ENCODE measurements around the gene ATG13. TPM values are rescaled to one million over a fixed set of nuclear protein-coding genes. Genes with fewer than 3 reads are reported as not detected.

The ATG13 gene
- total and polyA plus RNA-seq, 2 of the 4 experiments (the other 2 are of a cell fraction): 43.0 to 49.7 TPM

- no peak overlapping the region for H3K4me3 ChIP-seq (ENCODE audit: insufficient read depth, low read depth, low read length)
- DNase-seq: no peak
- no peaks in the 10 kb centered on the region for H3K9me3 ChIP-seq (ENCODE audit: control insufficient read depth, insufficient read depth, low read length)
- H3K9me1 ChIP-seq (ENCODE audit: insufficient read depth, low read length): 0 out of 2 replicates have a peak, but pooled peaks cover 3% of the 10 kb centered on the region
- intact Hi-C loops (cut with micrococcal nuclease): no loop called here
- dilution Hi-C loops (cut with HindIII; ENCODE audit: low sequenced_read_pairs, unreplicated experiment): no loop called here
- ChIA-PET POLR2A (ENCODE audit: unreplicated experiment) (interaction anchor here (0.6 kb wide), 1 partner anchor 52 kb away, joined by 3 read pairs; no protein-coding TSS in a partner anchor), CTCF (interaction anchor here (0.6 kb wide), 1 partner anchor 108 kb away, joined by 6 read pairs; no protein-coding TSS in a partner anchor)
- no peak overlapping the region for H3K56ac ChIP-seq (ENCODE audit: extremely low read depth, insufficient read depth, low read length)
- no peak overlapping the region for H3K4ac ChIP-seq (ENCODE audit: low read depth, low read length)
- 100% methylated on average over 1 of the region's 1 CpG; no CpG with 5 or more reads in 1 of the 2 experiments for WGBS, 2 experiments (ENCODE audit: extremely low coverage in 2 of 2, insufficient read length in 1 of 2)
- H2AFZ ChIP-seq (replicated peaks; ENCODE audit: low read length, poor library complexity): no peak overlapping the region
- no peak overlapping the region for H3K18ac ChIP-seq (ENCODE audit: low read depth, low read length)
- no peak overlapping the region for H2BK15ac ChIP-seq (ENCODE audit: low read depth, low read length)
- H2AK9ac ChIP-seq (replicated peaks; ENCODE audit: low read depth, low read length, poor library complexity): no peak overlapping the region
- ATAC-seq (ENCODE audit: low read depth): no peak
- TF ChIP-seq, protein P1, sequence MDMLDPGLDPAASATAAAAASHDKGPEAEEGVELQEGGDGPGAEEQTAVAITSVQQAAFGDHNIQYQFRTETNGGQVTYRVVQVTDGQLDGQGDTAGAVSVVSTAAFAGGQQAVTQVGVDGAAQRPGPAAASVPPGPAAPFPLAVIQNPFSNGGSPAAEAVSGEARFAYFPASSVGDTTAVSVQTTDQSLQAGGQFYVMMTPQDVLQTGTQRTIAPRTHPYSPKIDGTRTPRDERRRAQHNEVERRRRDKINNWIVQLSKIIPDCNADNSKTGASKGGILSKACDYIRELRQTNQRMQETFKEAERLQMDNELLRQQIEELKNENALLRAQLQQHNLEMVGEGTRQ (IDR thresholded peaks at IDR 0.05; ENCODE audit: low read depth, low read length): no peak
- TF ChIP-seq, protein P2, sequence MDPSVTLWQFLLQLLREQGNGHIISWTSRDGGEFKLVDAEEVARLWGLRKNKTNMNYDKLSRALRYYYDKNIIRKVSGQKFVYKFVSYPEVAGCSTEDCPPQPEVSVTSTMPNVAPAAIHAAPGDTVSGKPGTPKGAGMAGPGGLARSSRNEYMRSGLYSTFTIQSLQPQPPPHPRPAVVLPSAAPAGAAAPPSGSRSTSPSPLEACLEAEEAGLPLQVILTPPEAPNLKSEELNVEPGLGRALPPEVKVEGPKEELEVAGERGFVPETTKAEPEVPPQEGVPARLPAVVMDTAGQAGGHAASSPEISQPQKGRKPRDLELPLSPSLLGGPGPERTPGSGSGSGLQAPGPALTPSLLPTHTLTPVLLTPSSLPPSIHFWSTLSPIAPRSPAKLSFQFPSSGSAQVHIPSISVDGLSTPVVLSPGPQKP (IDR thresholded peaks at IDR 0.05; ENCODE audit: borderline replicate concordance, low read depth, low read length): no peak
- TF ChIP-seq NFE2L2 (IDR thresholded peaks at IDR 0.05; ENCODE audit: low read depth, low read length) (no peak), CHD1 (IDR thresholded peaks at IDR 0.05; ENCODE audit: low read depth, low read length) (no peak), RFX5 (IDR thresholded peaks at IDR 0.05; ENCODE audit: low read depth, low read length) (no peak), POLR2A (IDR thresholded peaks at IDR 0.05; ENCODE audit: low read depth, low read length) (no peak), MAFK (IDR thresholded peaks at IDR 0.05; ENCODE audit: low read depth, low read length) (no peak), BHLHE40 (IDR thresholded peaks at IDR 0.05; ENCODE audit: low read depth, low read length) (no peak), RAD21 (IDR thresholded peaks at IDR 0.05; ENCODE audit: low read length) (no peak), FOS (IDR thresholded peaks at IDR 0.05; ENCODE audit: low read depth, low read length) (no peak), MXI1 (IDR thresholded peaks at IDR 0.05; ENCODE audit: borderline replicate concordance, low read depth, low read length) (no peak), RCOR1 (IDR thresholded peaks at IDR 0.05; ENCODE audit: insufficient replicate concordance, low read length) (no peak), CEBPB (IDR thresholded peaks at IDR 0.05; ENCODE audit: low read depth, low read length) (no peak), SMC3 (IDR thresholded peaks at IDR 0.05; ENCODE audit: low read depth, low read length) (no peak), MAZ (IDR thresholded peaks at IDR 0.05; ENCODE audit: borderline replicate concordance, low read depth, low read length) (no peak)
- TF ChIP-seq, protein P3, sequence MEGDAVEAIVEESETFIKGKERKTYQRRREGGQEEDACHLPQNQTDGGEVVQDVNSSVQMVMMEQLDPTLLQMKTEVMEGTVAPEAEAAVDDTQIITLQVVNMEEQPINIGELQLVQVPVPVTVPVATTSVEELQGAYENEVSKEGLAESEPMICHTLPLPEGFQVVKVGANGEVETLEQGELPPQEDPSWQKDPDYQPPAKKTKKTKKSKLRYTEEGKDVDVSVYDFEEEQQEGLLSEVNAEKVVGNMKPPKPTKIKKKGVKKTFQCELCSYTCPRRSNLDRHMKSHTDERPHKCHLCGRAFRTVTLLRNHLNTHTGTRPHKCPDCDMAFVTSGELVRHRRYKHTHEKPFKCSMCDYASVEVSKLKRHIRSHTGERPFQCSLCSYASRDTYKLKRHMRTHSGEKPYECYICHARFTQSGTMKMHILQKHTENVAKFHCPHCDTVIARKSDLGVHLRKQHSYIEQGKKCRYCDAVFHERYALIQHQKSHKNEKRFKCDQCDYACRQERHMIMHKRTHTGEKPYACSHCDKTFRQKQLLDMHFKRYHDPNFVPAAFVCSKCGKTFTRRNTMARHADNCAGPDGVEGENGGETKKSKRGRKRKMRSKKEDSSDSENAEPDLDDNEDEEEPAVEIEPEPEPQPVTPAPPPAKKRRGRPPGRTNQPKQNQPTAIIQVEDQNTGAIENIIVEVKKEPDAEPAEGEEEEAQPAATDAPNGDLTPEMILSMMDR (conservative IDR thresholded peaks at IDR 0.05; ENCODE audit: low read depth, low read length): no peak
- no peak overlapping the region for H3K27ac ChIP-seq (ENCODE audit: insufficient read depth, low read length)
- no peak overlapping the region for H4K91ac ChIP-seq (ENCODE audit: insufficient read depth, low read depth, low read length)
- no peak overlapping the region for H2BK120ac ChIP-seq (ENCODE audit: low read depth, low read length)
- no TSS peak for BruUV-seq (replicated peaks)
- no peak overlapping the region for H3K14ac ChIP-seq (replicated peaks; ENCODE audit: low read depth, low read length)
- no peak overlapping the region for H2AK5ac ChIP-seq (ENCODE audit: low read depth, low read length)
- 0 out of 2 replicates have a peak, but pooled peaks cover 3% of the 10 kb centered on the region for H3K36me3 ChIP-seq (ENCODE audit: control insufficient read depth, insufficient read depth, low read length)
- H3K4me1 ChIP-seq (ENCODE audit: control insufficient read depth, insufficient read depth, low read length): no peaks in the 10 kb centered on the region
- no peak overlapping the region for H4K5ac ChIP-seq (ENCODE audit: low read depth, low read length)
- in situ Hi-C loops (cut with MboI; ENCODE audit: low sequenced_read_pairs): no loop called here
- H4K8ac ChIP-seq (ENCODE audit: low read depth in 2 of 2, low read length in 2 of 2): no peak overlapping the region
- H3K9ac ChIP-seq (ENCODE audit: low read depth, low read length): no peak overlapping the region
- H4K20me1 ChIP-seq (ENCODE audit: insufficient read depth, low read length): no peaks in the 10 kb centered on the region
- no peak overlapping the region for H2BK5ac ChIP-seq (ENCODE audit: low read depth, low read length, poor library complexity, severe bottlenecking)
- H3K23ac ChIP-seq (ENCODE audit: low read depth, low read length): no peak overlapping the region
- no peak overlapping the region for H2BK20ac ChIP-seq (ENCODE audit: low read depth, low read length)
- peaks cover 0 to 13% of the 10 kb centered on the region in 2 experiments; a peak in 2 of 4 replicates for H3K79me1 ChIP-seq (ENCODE audit: low read depth in 1 of 2, low read length in 2 of 2)
- no peaks in the 10 kb centered on the region for H3K27me3 ChIP-seq (ENCODE audit: control insufficient read depth, insufficient read depth, low read length)
- H3K4me2 ChIP-seq (ENCODE audit: low read depth, low read length): no peak overlapping the region
These were observed 9.8 kb upstream of the ATG13 start for GRCh38 chr11:46607516-46607915.

All from IMR-90 (cell line).